ENCODE measurements around the gene LHFPL6.

GRCh38 chr13:39635564-39635963 is 32.6 kb upstream of the LHFPL6 start:
- TF ChIP-seq, protein P1, sequence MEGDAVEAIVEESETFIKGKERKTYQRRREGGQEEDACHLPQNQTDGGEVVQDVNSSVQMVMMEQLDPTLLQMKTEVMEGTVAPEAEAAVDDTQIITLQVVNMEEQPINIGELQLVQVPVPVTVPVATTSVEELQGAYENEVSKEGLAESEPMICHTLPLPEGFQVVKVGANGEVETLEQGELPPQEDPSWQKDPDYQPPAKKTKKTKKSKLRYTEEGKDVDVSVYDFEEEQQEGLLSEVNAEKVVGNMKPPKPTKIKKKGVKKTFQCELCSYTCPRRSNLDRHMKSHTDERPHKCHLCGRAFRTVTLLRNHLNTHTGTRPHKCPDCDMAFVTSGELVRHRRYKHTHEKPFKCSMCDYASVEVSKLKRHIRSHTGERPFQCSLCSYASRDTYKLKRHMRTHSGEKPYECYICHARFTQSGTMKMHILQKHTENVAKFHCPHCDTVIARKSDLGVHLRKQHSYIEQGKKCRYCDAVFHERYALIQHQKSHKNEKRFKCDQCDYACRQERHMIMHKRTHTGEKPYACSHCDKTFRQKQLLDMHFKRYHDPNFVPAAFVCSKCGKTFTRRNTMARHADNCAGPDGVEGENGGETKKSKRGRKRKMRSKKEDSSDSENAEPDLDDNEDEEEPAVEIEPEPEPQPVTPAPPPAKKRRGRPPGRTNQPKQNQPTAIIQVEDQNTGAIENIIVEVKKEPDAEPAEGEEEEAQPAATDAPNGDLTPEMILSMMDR (IDR thresholded peaks at IDR 0.05; ENCODE audit: low read length), result no peak
- TF ChIP-seq EZH2 (optimal IDR thresholded peaks at IDR 0.05; ENCODE audit: low read depth, low read length), result no peak

Measured in MM.1S (cell line).